A549 (cell line): Measurements from ENCODE around the gene USP6NL. TPM values are rescaled to one million over a fixed set of nuclear protein-coding genes. Genes with fewer than 3 reads are reported as not detected.
A peak's percentile ranks its signal among the peaks of the same experiment; 100 is the strongest.

Experiments
- ATAC-seq, 2 experiments: fragments of 200-7000 bp in 1 of 2; fragments of >200 bp in 1 of 2; cut with Nextera tagmentation in 1 of 2; cut with Tn5 transposase in 1 of 2; 3 replicates each; pipeline versions ENCODE4 v1.8.0 to v1.9.1; 2018 to 2020; ENCODE audit warnings: mild to moderate bottlenecking in 1 of 2, moderate library complexity in 1 of 2
- CTCF ChIA-PET: fragments of 300-600 bp; sonication (Branson Sonifier 250); formaldehyde crosslinking; extraction: SDS; loops from one replicate; lab custom pipeline; 2021; ENCODE audit warnings: antibody characterized with exemption, inconsistent platforms; lab: Yijun Ruan, JAX
- POLR2A ChIA-PET: fragments of 350-600 bp; formaldehyde crosslinking; extraction: SDS; loops from one replicate; lab custom pipeline; 2021; ENCODE audit warnings: antibody characterized with exemption, inconsistent platforms; lab: Yijun Ruan, JAX
- DNase-seq, 2 experiments: peaks; one replicate each; pipeline versions ENCODE4 v3.0.0 to v3.0.0-alpha.2; 2011 to 2016; ENCODE audit warnings: low read depth in 1 of 2, low spot score in 1 of 2
- FAIRE-seq: peaks from 2 replicates; lab custom pipeline; 2011; peaks lifted over from hg19 to GRCh38; lab: Jason Lieb, UNC
- H3K27ac ChIP-seq, 2 experiments: fragments of >200 bp; sonication (Bioruptor Twin); formaldehyde crosslinking; 3 replicates each; pipeline ENCODE4 v1.5.1; 2016 to 2017
- H3K4me1 ChIP-seq: fragments of >200 bp; sonication (Bioruptor Twin); formaldehyde crosslinking; 3 replicates; pipeline ENCODE4 v1.6.1; 2016
- H3K4me2 ChIP-seq: fragments of >200 bp; sonication (Bioruptor Twin); formaldehyde crosslinking; 3 replicates; pipeline ENCODE4 v1.6.1; 2016
- H3K4me3 ChIP-seq: fragments of >200 bp; sonication (Bioruptor Twin); formaldehyde crosslinking; 3 replicates; pipeline ENCODE4 v1.5.1; 2016
- H3K9me3 ChIP-seq: fragments of >200 bp; sonication (Bioruptor Twin); formaldehyde crosslinking; 3 replicates; pipeline ENCODE4 v1.6.1; 2016
- CBX8 ChIP-seq: fragments of 200-600 bp; sonication (generic); IDR thresholded peaks from 2 replicates; pipeline ENCODE4 v1.6.1; 2016
- CEBPB ChIP-seq, 2 experiments: fragments of >200 bp in 1 of 2; sonication (Bioruptor Twin) in 1 of 2; formaldehyde crosslinking in 1 of 2; IDR thresholded peaks; 2 replicates each; pipeline ENCODE4 v1.6.1; 2012 to 2016
- CHD2 ChIP-seq: fragments of 150-350 bp; IDR thresholded peaks from 2 replicates; pipeline ENCODE4 v1.6.1; 2014; ENCODE audit warnings: low read length; ENCODE audit not compliant: partially characterized antibody
- CTCF ChIP-seq: fragments of >200 bp; sonication (Bioruptor Twin); formaldehyde crosslinking; IDR thresholded peaks from 3 replicates; pipeline ENCODE4 v1.5.1; 2016
- EHF ChIP-seq: fragments of 250-450 bp; sonication (Bioruptor Pico); IDR thresholded peaks from 2 replicates; pipeline ENCODE4 v1.5.0; 2020; ENCODE audit warnings: mild to moderate bottlenecking
- EHMT2 ChIP-seq: fragments of 200-600 bp; sonication (generic); IDR thresholded peaks from 2 replicates; pipeline ENCODE4 v1.6.1; 2016; ENCODE audit warnings: antibody characterized with exemption, low read depth, mild to moderate bottlenecking, moderate library complexity
- ELK1 ChIP-seq: fragments of 150-350 bp; IDR thresholded peaks from 2 replicates; pipeline ENCODE4 v1.6.1; 2014; ENCODE audit warnings: low read depth, mild to moderate bottlenecking, low read length
- ESRRA ChIP-seq: fragments of 150-350 bp; IDR thresholded peaks from 2 replicates; pipeline ENCODE4 v1.6.1; 2014; ENCODE audit warnings: mild to moderate bottlenecking, low read length, borderline replicate concordance
- GATA3 ChIP-seq: IDR thresholded peaks from 2 replicates; pipeline ENCODE4 v1.6.1; 2012; ENCODE audit warnings: borderline replicate concordance
- HMGXB4 ChIP-seq: fragments of 250-450 bp; sonication (Bioruptor Pico); IDR thresholded peaks from 2 replicates; pipeline ENCODE4 v1.5.0; 2021; ENCODE audit warnings: mild to moderate bottlenecking, moderate library complexity, borderline replicate concordance
- HOXA7 ChIP-seq: fragments of 250-450 bp; sonication (Bioruptor Pico); IDR thresholded peaks from 2 replicates; pipeline ENCODE4 v1.5.0; 2020; ENCODE audit warnings: mild to moderate bottlenecking, moderate library complexity
- MAFK ChIP-seq: fragments of 450-650 bp; IDR thresholded peaks from 2 replicates; pipeline ENCODE4 v1.6.1; 2014; ENCODE audit not compliant: partially characterized antibody
- MAZ ChIP-seq: fragments of 150-350 bp; IDR thresholded peaks from 2 replicates; pipeline ENCODE4 v1.6.1; 2014; ENCODE audit warnings: antibody characterized with exemption, low read depth, low read length, borderline replicate concordance
- NFE2L2 ChIP-seq: fragments of 150-350 bp; conservative IDR thresholded peaks from 2 replicates; pipeline ENCODE4 v1.6.1; 2014; ENCODE audit warnings: low read length
- PHF8 ChIP-seq: fragments of 200-600 bp; sonication (generic); IDR thresholded peaks from 2 replicates; pipeline ENCODE4 v1.6.1; 2016; ENCODE audit warnings: low read depth, mild to moderate bottlenecking, antibody characterized with exemption, moderate library complexity, borderline replicate concordance
- RCOR1 ChIP-seq: fragments of 150-350 bp; IDR thresholded peaks from 2 replicates; pipeline ENCODE4 v1.6.1; 2014; ENCODE audit warnings: antibody characterized with exemption, low read length, low read depth
- RNF2 ChIP-seq: fragments of 200-600 bp; sonication (generic); IDR thresholded peaks from 2 replicates; pipeline ENCODE4 v1.6.1; 2016; ENCODE audit warnings: low read depth, mild to moderate bottlenecking, antibody characterized with exemption, moderate library complexity, borderline replicate concordance
- SREBF2 ChIP-seq: fragments of 450-650 bp; IDR thresholded peaks from 2 replicates; pipeline ENCODE4 v1.6.1; 2014; ENCODE audit warnings: mild to moderate bottlenecking, moderate library complexity
- TP53 ChIP-seq: fragments of 250-450 bp; sonication (Bioruptor Pico); IDR thresholded peaks from 2 replicates; pipeline ENCODE4 v1.5.0; 2021; ENCODE audit warnings: mild to moderate bottlenecking, moderate library complexity
- WGBS: methylation state at CpG from one replicate; pipeline ENCODE4 v1.1.6; 2017; ENCODE audit errors: missing lambda C conversion rate; 5-methylcytosine and 5-hydroxymethylcytosine counted together
- polyA plus RNA-seq, 4 experiments: library from polyadenylated mRNA; depleted of rRNA in 3 of 4; stranded (reverse); fragments of >200 nt; fragmentation: RNase III in 1 of 4; extraction: RNeasy Plus Mini Kit Qiagen cat#74134 plus additional on column Dnase treatment in 1 of 4; gene quantifications; 2 replicates in 3 of 4; 3 replicates in 1 of 4; pipeline ENCODE4 v1.2.3, GENCODE V29; 2011 to 2017

The USP6NL gene
- polyA plus RNA-seq, 2 of the 4 experiments (the other 2 are of a cell fraction): 10.6 to 18.2 TPM

- Histone ChIP-seq H3K4me1 (peaks cover 5% of the 10 kb centered on the region; the same call in 2 of the 3 replicates), H3K4me3 (no peak overlapping the region), H3K9me3 (no peaks in the 10 kb centered on the region), H3K27ac (no peak overlapping the region), H3K4me2 (peak overlapping the region; percentile 17; the same call in 1 of the 3 replicates)
- WGBS: 52% methylated on average over 4 of the region's 4 CpGs
- DNase-seq (no peak), FAIRE-seq (no peak), ATAC-seq (no peak)
- POLR2A ChIA-PET: no interaction called here
- CTCF ChIA-PET: interaction anchor here (1.0 to 9.5 kb wide), 3 partner anchors 9 to 234 kb away, joined by 6 to 90 read pairs (median 7); no protein-coding TSS in a partner anchor
- TF ChIP-seq ELK1 (no peak), EHF (no peak), ESRRA (no peak), MAFK (no peak), RNF2 (no peak), MAZ (no peak), CHD2 (no peak), EHMT2 (no peak)
These were observed 88.6 kb downstream of the USP6NL start for GRCh38 chr10:11522821-11523245.

GRCh38 chr10:11521860-11522259, 89.6 kb downstream of the USP6NL start:
- DNase-seq (no peak), ATAC-seq (no peak), FAIRE-seq (no peak)
- H3K4me1 ChIP-seq: peaks cover 5% of the 10 kb centered on the region; the same call in 2 of the 3 replicates
- ChIA-PET CTCF (interaction anchor here (0.8 to 9.5 kb wide), 5 partner anchors 10 to 464 kb away, joined by 3 to 90 read pairs (median 3); no protein-coding TSS in a partner anchor), POLR2A (no interaction called here)
- TF ChIP-seq HOXA7 (CRISPR knock-in tag): no peak
- TF ChIP-seq CEBPB (IDR thresholded peaks at IDR 0.05): no peak
- no peak for TF ChIP-seq HMGXB4 (CRISPR knock-in tag)
- no peak for TF ChIP-seq PHF8
- no peak overlapping the region for H3K4me2 ChIP-seq
- H3K4me3 ChIP-seq: no peak overlapping the region
- no peak overlapping the region for H3K27ac ChIP-seq
- no peaks in the 10 kb centered on the region for H3K9me3 ChIP-seq

GRCh38 chr10:11520892-11521291, 90.6 kb downstream of the USP6NL start:
- H3K4me2 ChIP-seq: no peak overlapping the region
- peaks cover 5% of the 10 kb centered on the region; the same call in 2 of the 3 replicates for H3K4me1 ChIP-seq
- no peaks in the 10 kb centered on the region for H3K9me3 ChIP-seq
- POLR2A ChIA-PET: no interaction called here
- WGBS: 89% methylated on average over 1 of the region's 1 CpG
- H3K27ac ChIP-seq: no peak overlapping the region
- CTCF ChIA-PET: interaction anchor here (1.2 to 9.5 kb wide), 4 partner anchors 11 to 236 kb away, joined by 3 to 90 read pairs (median 14); no protein-coding TSS in a partner anchor
- TF ChIP-seq NFE2L2 (no peak), GATA3 (no peak), CTCF (no peak), ESRRA (no peak), SREBF2 (no peak), TP53 (CRISPR knock-in tag) (no peak), CHD2 (no peak), CBX8 (no peak), RCOR1 (no peak)
- TF ChIP-seq, all 56 proteins: peak for 0
- no peak for FAIRE-seq
- no peak for ATAC-seq
- H3K4me3 ChIP-seq: no peak overlapping the region
- no peak for DNase-seq
